HCT116 (cell line): ENCODE results near the gene SLC38A9. TPM values are rescaled to one million over a fixed set of nuclear protein-coding genes. Genes with fewer than 3 reads are reported as not detected.

Experiments used
- ATAC-seq: fragments of 200-7000 bp; cut with Tn5 transposase; 2 replicates; pipeline ENCODE4 v1.9.1; 2020; ENCODE audit warnings: mild to moderate bottlenecking, moderate library complexity
- BruUV-seq: library from RNA; stranded (reverse); fragments of 400-500 nt; replicated peaks from 2 replicates; lab custom pipeline; 2021; lab: Mats Ljungman, UMichigan
- CTCF ChIA-PET: fragments of 300-600 bp; sonication (Branson Sonifier 250); formaldehyde crosslinking; loops from one replicate; lab custom pipeline; 2021; ENCODE audit warnings: antibody characterized with exemption; lab: Charles Lee
- POLR2A ChIA-PET: fragments of 300-600, 350-600 bp; sonication (Branson Sonifier 250); formaldehyde crosslinking; loops from one replicate; lab custom pipeline; 2021; ENCODE audit warnings: antibody characterized with exemption; lab: Charles Lee
- RAD21 ChIA-PET, 2 experiments: fragments of 300-600 bp; sonication (Branson Sonifier 250); formaldehyde crosslinking; loops; one replicate each; lab custom pipeline; 2023; ENCODE audit warnings: low total read pairs in 2 of 2; ENCODE audit not compliant: uncharacterized antibody in 2 of 2, unreplicated experiment in 2 of 2, low non-redundant PET in 1 of 2; lab: Charles Lee
- DNase-seq: peaks from one replicate; pipeline ENCODE4 v3.0.0-alpha.2; 2010; ENCODE audit warnings: low read depth, low spot score
- H2AFZ ChIP-seq: fragments of 200-600 bp; shearing (Covaris generic), sonication (generic); 2 replicates; pipeline ENCODE4 v1.6.1; 2017; ENCODE audit warnings: low read depth, mixed run types, mixed read lengths, antibody characterized with exemption, low read length; ENCODE audit not compliant: poor library complexity, severe bottlenecking
- H3K27ac ChIP-seq: 2 replicates; pipeline ENCODE4 v1.5.1; 2012; ENCODE audit warnings: low read depth, low read length
- H3K27me3 ChIP-seq: fragments of 200-600 bp; sonication (generic); 2 replicates; pipeline ENCODE4 v1.6.1; 2016; ENCODE audit warnings: mixed run types, low read length, mixed read lengths; ENCODE audit not compliant: insufficient read depth
- H3K36me3 ChIP-seq, 2 experiments: fragments of 200-500 bp in 1 of 2; fragments of 200-600 bp in 1 of 2; sonication (Bioruptor generic) in 1 of 2; sonication (generic) in 1 of 2; 2 replicates each; pipeline versions ENCODE4 v1.5.1 to v1.6.1; 2014 to 2016; ENCODE audit warnings: low read length in 2 of 2, inconsistent platforms in 1 of 2, mixed read lengths in 1 of 2, mixed run types in 1 of 2; ENCODE audit not compliant: insufficient read depth in 2 of 2, control insufficient read depth in 1 of 2
- H3K4me1 ChIP-seq, 2 experiments: fragments of 200-600 bp in 1 of 2; sonication (generic) in 1 of 2; 2 replicates each; pipeline versions ENCODE4 v1.5.1 to v1.6.1; 2012 to 2017; ENCODE audit warnings: low read length in 2 of 2, inconsistent platforms in 1 of 2, mild to moderate bottlenecking in 1 of 2, mixed read lengths in 1 of 2, mixed run types in 1 of 2, moderate library complexity in 1 of 2; ENCODE audit not compliant: insufficient read depth in 2 of 2, control insufficient read depth in 1 of 2
- H3K4me2 ChIP-seq: fragments of 200-600 bp; sonication (generic); 2 replicates; pipeline ENCODE4 v1.6.1; 2017; ENCODE audit warnings: mixed run types, low read length, mixed read lengths
- H3K4me3 ChIP-seq, 2 experiments: fragments of 200-600 bp in 1 of 2; sonication (generic) in 1 of 2; replicated peaks in 1 of 2; 2 replicates each; pipeline ENCODE4 v1.5.1; 2011 to 2016; ENCODE audit warnings: low read length in 2 of 2, control low read depth in 1 of 2, low read depth in 1 of 2, mild to moderate bottlenecking in 1 of 2, mixed read lengths in 1 of 2, mixed run types in 1 of 2
- H3K79me2 ChIP-seq: fragments of 200-600 bp; sonication (generic); 2 replicates; pipeline ENCODE4 v1.6.1; 2017; ENCODE audit warnings: mild to moderate bottlenecking, mixed run types, low read length, moderate library complexity, mixed read lengths; ENCODE audit not compliant: insufficient read depth
- H3K9ac ChIP-seq: fragments of 200-600 bp; sonication (generic); 2 replicates; pipeline ENCODE4 v1.6.1; 2016; ENCODE audit warnings: low read length, mixed read lengths
- H3K9me2 ChIP-seq: fragments of 200-600 bp; sonication (generic), shearing (Covaris generic); 2 replicates; pipeline ENCODE4 v1.6.1; 2017; ENCODE audit warnings: mixed run types, mild to moderate bottlenecking, moderate library complexity; ENCODE audit not compliant: insufficient read depth
- H3K9me3 ChIP-seq, 2 experiments: fragments of 200-500 bp in 1 of 2; fragments of 200-600 bp in 1 of 2; sonication (Bioruptor generic) in 1 of 2; sonication (generic) in 1 of 2; 2 replicates each; pipeline ENCODE4 v1.6.1; 2014 to 2017; ENCODE audit warnings: low read length in 2 of 2, mixed read lengths in 2 of 2, inconsistent platforms in 1 of 2, low read depth in 1 of 2, mild to moderate bottlenecking in 1 of 2, mixed run types in 1 of 2, moderate library complexity in 1 of 2; ENCODE audit not compliant: control insufficient read depth in 1 of 2, insufficient read depth in 1 of 2
- H4K20me1 ChIP-seq: fragments of 200-600 bp; sonication (generic), shearing (Covaris generic); 2 replicates; pipeline ENCODE4 v1.6.1; 2017; ENCODE audit warnings: mixed run types, mild to moderate bottlenecking, moderate library complexity; ENCODE audit not compliant: insufficient read depth
- CBX3 ChIP-seq: IDR thresholded peaks from 2 replicates; pipeline ENCODE4 v1.6.1; 2012; ENCODE audit warnings: low read depth
- CEBPB ChIP-seq: IDR thresholded peaks from 2 replicates; pipeline ENCODE4 v1.6.1; 2012; ENCODE audit warnings: low read depth
- EGR1 ChIP-seq: IDR thresholded peaks from 2 replicates; pipeline ENCODE4 v1.6.1; 2012; ENCODE audit warnings: low read depth
- ELF1 ChIP-seq: IDR thresholded peaks from 2 replicates; pipeline ENCODE4 v1.6.1; 2012; ENCODE audit warnings: low read depth, borderline replicate concordance
- EZH2phosphoT487 ChIP-seq: fragments of 200-600 bp; IDR thresholded peaks from 2 replicates; pipeline ENCODE4 v1.6.1; 2018; ENCODE audit warnings: antibody characterized with exemption, borderline replicate concordance
- JUND ChIP-seq: IDR thresholded peaks from 2 replicates; pipeline ENCODE4 v1.6.1; 2012
- POLR2A ChIP-seq: IDR thresholded peaks from 2 replicates; pipeline ENCODE4 v1.7.0; 2011; ENCODE audit warnings: borderline replicate concordance; ENCODE audit not compliant: insufficient read depth, insufficient read length; ENCODE audit errors: extremely low read depth
- POLR2AphosphoS5 ChIP-seq: IDR thresholded peaks from 2 replicates; pipeline ENCODE4 v1.6.1; 2011; ENCODE audit warnings: mild to moderate bottlenecking, low read depth, low read length, moderate library complexity
- RAD21 ChIP-seq: IDR thresholded peaks from 2 replicates; pipeline ENCODE4 v1.6.1; 2012; ENCODE audit warnings: low read depth, mild to moderate bottlenecking
- TCF7L2 ChIP-seq: IDR thresholded peaks from 2 replicates; pipeline ENCODE4 v1.7.0; 2011; ENCODE audit warnings: borderline replicate concordance, inconsistent platforms; ENCODE audit not compliant: insufficient read depth, insufficient read length; ENCODE audit errors: extremely low read depth
- ZFX ChIP-seq: fragments of 450-650 bp; IDR thresholded peaks from 2 replicates; pipeline ENCODE4 v1.6.1; 2017
- ZNF274 ChIP-seq: fragments of 200-500 bp; sonication (Bioruptor generic); IDR thresholded peaks from 2 replicates; pipeline ENCODE4 v1.6.1; 2014; ENCODE audit warnings: mild to moderate bottlenecking, low read depth, low read length, inconsistent platforms
- intact Hi-C: fragments of 100-400 bp; cut with micrococcal nuclease; formaldehyde crosslinking; loops from 2 replicates; pipeline ENCODE4 v1.10.0; 2022
- total RNA-seq: library from RNA; stranded (reverse); gene quantifications from one replicate; pipeline ENCODE4 v1.2.1, GENCODE V29; 2021; ENCODE audit not compliant: unreplicated experiment
- TF ChIP-seq, protein P1 (sequence below), 3 experiments: fragments of 200-600 bp in 1 of 3; sonication (generic) in 1 of 3; IDR thresholded peaks in 2 of 3; conservative IDR thresholded peaks in 1 of 3; 2 replicates each; pipeline ENCODE4 v1.5.1; 2012 to 2017; ENCODE audit warnings: low read depth in 2 of 3, low read length in 2 of 3, antibody characterized with exemption in 1 of 3, borderline replicate concordance in 1 of 3, control low read depth in 1 of 3, mild to moderate bottlenecking in 1 of 3, mixed read lengths in 1 of 3, mixed run types in 1 of 3, moderate library complexity in 1 of 3; ENCODE audit not compliant: insufficient read depth in 1 of 3
- TF ChIP-seq, protein P2 (sequence below): IDR thresholded peaks from 2 replicates; pipeline ENCODE4 v1.6.1; 2012
- TF ChIP-seq, protein P3 (sequence below): IDR thresholded peaks from 2 replicates; pipeline ENCODE4 v1.6.1; 2012

Gene SLC38A9
- total RNA-seq, 1 experiment from 2014 or later, result 12.6 TPM

DNA sequence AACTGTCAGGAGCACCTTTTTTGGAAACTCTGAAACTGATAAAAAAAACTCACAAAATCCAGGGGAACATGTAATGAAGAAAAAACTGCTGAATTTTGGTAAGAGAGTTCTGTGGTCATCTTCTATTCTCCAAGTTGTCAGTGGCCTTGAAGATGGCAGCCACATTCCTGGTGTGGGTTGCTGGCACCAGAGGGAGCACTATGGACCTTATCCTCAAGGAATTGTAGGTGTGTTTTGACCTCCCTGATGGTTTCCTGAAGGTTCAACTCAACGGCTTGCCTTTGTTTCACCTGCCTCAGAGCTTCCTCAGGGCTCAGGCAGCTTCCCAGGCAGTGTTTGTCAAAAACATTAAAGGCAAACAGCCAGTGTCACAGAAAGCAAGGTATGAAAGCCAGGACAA lies 2.2 kb upstream of the SLC38A9 start:
- H3K9me3 ChIP-seq, result no peaks in the 10 kb centered on the region
- H3K4me1 ChIP-seq, result peaks cover 6 to 14% of the 10 kb centered on the region in 2 experiments; a peak in 2 of 4 replicates
- DNase-seq, result peak; percentile 19
- H3K9ac ChIP-seq, result no peak overlapping the region
- no peak overlapping the region for H3K4me2 ChIP-seq
- H3K79me2 ChIP-seq, result no peaks in the 10 kb centered on the region
- ChIA-PET RAD21 (no interaction called here), POLR2A (no interaction called here), CTCF (no interaction called here)
- H4K20me1 ChIP-seq, result no peaks in the 10 kb centered on the region
- intact Hi-C loops, result loop anchor here (5.0 kb wide), 2 partner anchors 208 to 488 kb away; no protein-coding TSS in a partner anchor
- no peaks in the 10 kb centered on the region for H3K36me3 ChIP-seq
- no peaks in the 10 kb centered on the region for H3K9me2 ChIP-seq
- BruUV-seq, result no TSS peak
- TF ChIP-seq, protein P1, sequence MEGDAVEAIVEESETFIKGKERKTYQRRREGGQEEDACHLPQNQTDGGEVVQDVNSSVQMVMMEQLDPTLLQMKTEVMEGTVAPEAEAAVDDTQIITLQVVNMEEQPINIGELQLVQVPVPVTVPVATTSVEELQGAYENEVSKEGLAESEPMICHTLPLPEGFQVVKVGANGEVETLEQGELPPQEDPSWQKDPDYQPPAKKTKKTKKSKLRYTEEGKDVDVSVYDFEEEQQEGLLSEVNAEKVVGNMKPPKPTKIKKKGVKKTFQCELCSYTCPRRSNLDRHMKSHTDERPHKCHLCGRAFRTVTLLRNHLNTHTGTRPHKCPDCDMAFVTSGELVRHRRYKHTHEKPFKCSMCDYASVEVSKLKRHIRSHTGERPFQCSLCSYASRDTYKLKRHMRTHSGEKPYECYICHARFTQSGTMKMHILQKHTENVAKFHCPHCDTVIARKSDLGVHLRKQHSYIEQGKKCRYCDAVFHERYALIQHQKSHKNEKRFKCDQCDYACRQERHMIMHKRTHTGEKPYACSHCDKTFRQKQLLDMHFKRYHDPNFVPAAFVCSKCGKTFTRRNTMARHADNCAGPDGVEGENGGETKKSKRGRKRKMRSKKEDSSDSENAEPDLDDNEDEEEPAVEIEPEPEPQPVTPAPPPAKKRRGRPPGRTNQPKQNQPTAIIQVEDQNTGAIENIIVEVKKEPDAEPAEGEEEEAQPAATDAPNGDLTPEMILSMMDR (IDR thresholded peaks at IDR 0.05 in 2 of 3, conservative IDR thresholded peaks at IDR 0.05 in 1 of 3; ENCODE audit: borderline replicate concordance in 1 of 3, insufficient read depth in 1 of 3, low read depth in 2 of 3, low read length in 2 of 3), result peak in 2 of 3 experiments; percentile 23 to 34; a peak in 2 of 6 replicates
- TF ChIP-seq POLR2A (no peak), RAD21 (peak; percentile 38; the same call in 1 of the 2 replicates)
- no peaks in the 10 kb centered on the region for H3K27me3 ChIP-seq
- H2AFZ ChIP-seq, result peak overlapping the region; percentile 38
- H3K4me3 ChIP-seq, result no peak overlapping the region
- H3K27ac ChIP-seq, result no peak overlapping the region
- no peak for ATAC-seq

DNA sequence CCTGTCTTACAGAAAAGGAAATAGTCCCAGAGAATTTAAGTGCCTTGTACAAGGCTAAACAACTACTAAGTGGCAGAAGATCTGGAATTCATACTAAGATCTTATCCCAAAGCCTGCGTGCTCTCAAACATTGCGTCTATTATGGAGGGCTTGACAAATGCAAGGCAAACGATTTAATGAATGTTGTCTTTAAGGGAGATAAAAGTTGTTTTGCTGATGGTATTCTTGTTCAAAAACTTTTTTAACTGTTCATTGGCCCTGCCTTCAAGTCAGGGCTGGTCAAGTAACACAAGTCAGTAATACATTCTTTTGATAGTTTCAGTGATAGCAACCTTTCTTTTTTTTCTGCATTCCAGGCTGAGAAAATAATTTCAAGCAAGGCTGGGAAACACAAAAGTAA lies 1.7 kb upstream of the SLC38A9 start:
- H3K9me3 ChIP-seq, result no peaks in the 10 kb centered on the region
- no peaks in the 10 kb centered on the region for H4K20me1 ChIP-seq
- no peaks in the 10 kb centered on the region for H3K79me2 ChIP-seq
- BruUV-seq, result no TSS peak
- DNase-seq, result no peak
- no peak overlapping the region for H3K4me2 ChIP-seq
- no peaks in the 10 kb centered on the region for H3K9me2 ChIP-seq
- H3K36me3 ChIP-seq, result no peaks in the 10 kb centered on the region
- ChIA-PET RAD21 (interaction anchor here in 1 of 2 experiments (0.6 kb wide), 1 partner anchor 524 kb away, joined by 4 read pairs; no protein-coding TSS in a partner anchor), POLR2A (no interaction called here), CTCF (no interaction called here)
- H3K27ac ChIP-seq, result no peak overlapping the region
- no peak for ATAC-seq
- H3K4me1 ChIP-seq, result peaks cover 6 to 14% of the 10 kb centered on the region in 2 experiments; a peak in 2 of 4 replicates
- no peak overlapping the region for H3K4me3 ChIP-seq
- intact Hi-C loops, result loop anchor here (5.0 kb wide), 2 partner anchors 208 to 488 kb away; no protein-coding TSS in a partner anchor
- TF ChIP-seq EGR1, result no peak
- TF ChIP-seq ZFX, result no peak
- TF ChIP-seq, protein P2, sequence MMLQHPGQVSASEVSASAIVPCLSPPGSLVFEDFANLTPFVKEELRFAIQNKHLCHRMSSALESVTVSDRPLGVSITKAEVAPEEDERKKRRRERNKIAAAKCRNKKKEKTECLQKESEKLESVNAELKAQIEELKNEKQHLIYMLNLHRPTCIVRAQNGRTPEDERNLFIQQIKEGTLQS, result no peak
- TF ChIP-seq POLR2AphosphoS5, result no peak
- no peak for TF ChIP-seq CEBPB
- no peak for TF ChIP-seq ELF1
- TF ChIP-seq, protein P1 (IDR thresholded peaks at IDR 0.05 in 2 of 3, conservative IDR thresholded peaks at IDR 0.05 in 1 of 3; ENCODE audit: borderline replicate concordance in 1 of 3, insufficient read depth in 1 of 3, low read depth in 2 of 3, low read length in 2 of 3), result no peak
- TF ChIP-seq TCF7L2, result no peak
- TF ChIP-seq EZH2phosphoT487, result no peak
- no peak for TF ChIP-seq ZNF274
- no peak for TF ChIP-seq JUND
- TF ChIP-seq, protein P3, sequence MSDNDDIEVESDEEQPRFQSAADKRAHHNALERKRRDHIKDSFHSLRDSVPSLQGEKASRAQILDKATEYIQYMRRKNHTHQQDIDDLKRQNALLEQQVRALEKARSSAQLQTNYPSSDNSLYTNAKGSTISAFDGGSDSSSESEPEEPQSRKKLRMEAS, result no peak
- TF ChIP-seq CBX3, result no peak
- no peaks in the 10 kb centered on the region for H3K27me3 ChIP-seq
- H3K9ac ChIP-seq, result no peak overlapping the region
- peak overlapping the region; percentile 38 for H2AFZ ChIP-seq
